DND-41 (cell line): ENCODE measurements around the gene SERPINA5.

Experiments used
- CTCF ChIP-seq: IDR thresholded peaks from 2 replicates; pipeline ENCODE4 v1.5.1; 2012; ENCODE audit warnings: borderline replicate concordance, low read length, moderate library complexity, mild to moderate bottlenecking; ENCODE audit not compliant: poor library complexity, severe bottlenecking; ENCODE audit errors: extremely low read depth
- EZH2 ChIP-seq: IDR thresholded peaks from 3 replicates; pipeline ENCODE4 v1.6.1; 2012; ENCODE audit warnings: borderline replicate concordance, low read depth, mild to moderate bottlenecking, moderate library complexity, low read length, inconsistent platforms; ENCODE audit not compliant: severe bottlenecking

- TF ChIP-seq CTCF (no peak), EZH2 (no peak)
Observed at GRCh38 chr14:94560751-94561655, 20.2 kb upstream of the SERPINA5 start, which contains the start of gene SERPINA4.
